Measurements from ENCODE around the gene OGFR.
"Not testable (repeated sequence)": the region's sequence is repeated elsewhere in the genome, so short reads cannot be mapped to it uniquely, and the experiment has no call there.

The OGFR gene

GRCh38 chr20:62838128-62838891 lies 33.7 kb downstream of the OGFR start:
- DNase-seq (ENCODE audit: low read depth in 2 of 2) = no peak

GRCh38 chr20:62839261-62839660 lies 34.6 kb downstream of the OGFR start:
- no peak for DNase-seq (ENCODE audit: low read depth in 2 of 2)

DNA sequence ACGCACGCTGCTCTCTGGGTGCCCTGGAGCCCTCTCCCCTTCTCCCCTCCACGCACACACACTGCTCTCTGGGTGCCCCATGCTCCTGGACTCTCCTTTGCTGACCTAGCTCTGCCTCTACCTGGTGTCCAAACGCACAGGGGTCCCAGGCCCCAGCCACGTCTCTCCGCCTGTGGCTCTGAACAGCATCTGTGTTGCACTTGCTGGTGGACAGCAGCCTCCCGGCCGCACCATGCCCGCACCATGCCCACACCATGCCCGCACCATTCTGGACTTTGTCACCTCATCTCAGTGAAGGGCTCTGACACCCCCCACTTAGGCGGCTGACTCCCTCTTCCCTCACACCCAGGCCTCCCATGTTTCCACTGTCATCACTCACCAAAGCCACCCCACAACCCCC lies 35.2 kb downstream of the OGFR start:
- DNase-seq (ENCODE audit: low read depth in 2 of 2) = no peak

GRCh38 chr20:62840244-62841197 lies 35.9 kb downstream of the OGFR start:
- DNase-seq (ENCODE audit: low read depth in 2 of 2) = no peak

- DNase-seq (ENCODE audit: low read depth in 2 of 2) = no peak
Observed at GRCh38 chr20:62841705-62842212, 37.1 kb downstream of the OGFR start.

DNA sequence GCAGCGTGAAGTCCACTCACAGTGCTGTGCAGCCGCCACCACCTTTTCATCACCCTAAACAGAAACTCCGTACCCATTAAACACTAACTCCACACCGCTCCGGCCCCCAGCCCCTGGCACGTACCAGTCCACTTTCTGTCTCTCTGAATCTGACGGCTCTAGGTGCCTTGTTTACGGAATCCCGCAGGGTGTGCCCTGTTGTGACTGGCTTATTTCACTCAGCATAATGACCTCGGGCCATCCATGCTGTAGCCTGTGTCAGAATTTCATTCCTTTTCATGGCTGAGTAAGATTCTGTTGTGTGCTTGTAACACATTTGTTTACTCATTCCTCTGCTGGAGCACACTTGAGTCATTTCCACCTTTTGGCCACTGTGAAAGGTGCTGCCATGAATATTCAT lies 39.0 kb downstream of the OGFR start:
- no peak for DNase-seq (ENCODE audit: low read depth in 2 of 2)

GRCh38 chr20:62844182-62844581 lies 39.5 kb downstream of the OGFR start:
- DNase-seq (ENCODE audit: low read depth in 2 of 2) = no peak

- DNase-seq (ENCODE audit: low read depth in 2 of 2) = no peak
Observed at GRCh38 chr20:62845416-62846160, 41.0 kb downstream of the OGFR start.

DNA sequence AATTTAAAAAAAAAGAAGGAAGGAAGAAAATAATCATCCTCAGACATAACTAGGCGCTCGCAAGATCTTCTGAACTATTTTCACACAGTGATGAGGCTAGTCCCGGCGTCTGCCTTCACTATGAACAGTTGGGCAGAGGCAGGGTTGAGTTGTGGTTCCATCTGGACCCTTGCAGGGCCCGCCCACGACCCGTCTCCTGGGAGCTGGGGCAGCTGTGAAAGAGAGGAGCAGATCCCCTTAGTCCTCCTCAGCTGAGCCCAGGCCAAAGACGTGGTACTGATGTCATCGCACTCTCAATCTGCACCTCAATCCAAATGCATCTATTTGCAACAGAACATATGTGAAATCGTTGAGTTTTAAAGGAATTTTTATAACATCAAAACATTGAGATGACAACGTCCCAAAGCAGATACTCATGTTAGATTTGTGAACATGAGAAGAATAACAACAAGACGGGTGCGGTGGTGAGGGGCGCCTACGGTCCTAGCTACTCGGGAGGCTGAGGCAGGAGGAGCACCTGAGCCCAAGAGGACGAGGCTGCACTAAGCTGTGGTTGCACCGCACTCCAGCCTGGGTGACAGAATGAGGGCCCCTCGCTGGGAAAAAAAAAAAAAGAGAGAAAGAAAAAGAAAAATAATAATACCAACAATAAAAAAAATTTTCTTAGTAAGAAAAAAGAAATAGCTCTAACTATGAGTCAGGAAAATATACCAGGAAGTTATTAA lies 41.7 kb downstream of the OGFR start:
- no peak for DNase-seq (ENCODE audit: low read depth in 2 of 2)

DNA sequence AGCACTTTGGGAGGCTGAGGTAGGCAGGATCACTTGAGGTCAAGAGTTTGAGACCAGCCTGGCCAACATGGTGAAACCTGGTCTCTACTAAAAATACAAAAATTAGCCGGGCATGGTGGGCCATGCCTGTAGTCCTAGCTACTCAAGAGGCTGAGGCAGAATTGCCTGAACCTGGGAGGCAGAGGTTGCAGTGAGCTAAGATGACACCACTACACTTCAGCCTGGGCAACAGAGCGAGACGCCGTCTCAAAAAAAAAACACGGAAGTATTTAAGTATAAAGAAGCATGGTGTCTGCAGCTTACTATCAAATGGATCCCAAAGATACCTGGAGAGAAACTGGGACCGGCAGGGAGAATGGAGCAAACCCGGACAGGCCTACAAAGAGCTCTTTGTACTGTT lies 44.3 kb downstream of the OGFR start:
- not testable (repeated sequence) for DNase-seq (ENCODE audit: low read depth in 2 of 2)

GRCh38 chr20:62849431-62849830 lies 44.8 kb downstream of the OGFR start:
- DNase-seq (ENCODE audit: low read depth in 2 of 2) = no peak

GRCh38 chr20:62850333-62850974 lies 45.8 kb downstream of the OGFR start:
- DNase-seq (ENCODE audit: low read depth in 2 of 2) = no peak

GRCh38 chr20:62852196-62852595 lies 47.6 kb downstream of the OGFR start:
- DNase-seq (ENCODE audit: low read depth in 2 of 2) = no peak

DNA sequence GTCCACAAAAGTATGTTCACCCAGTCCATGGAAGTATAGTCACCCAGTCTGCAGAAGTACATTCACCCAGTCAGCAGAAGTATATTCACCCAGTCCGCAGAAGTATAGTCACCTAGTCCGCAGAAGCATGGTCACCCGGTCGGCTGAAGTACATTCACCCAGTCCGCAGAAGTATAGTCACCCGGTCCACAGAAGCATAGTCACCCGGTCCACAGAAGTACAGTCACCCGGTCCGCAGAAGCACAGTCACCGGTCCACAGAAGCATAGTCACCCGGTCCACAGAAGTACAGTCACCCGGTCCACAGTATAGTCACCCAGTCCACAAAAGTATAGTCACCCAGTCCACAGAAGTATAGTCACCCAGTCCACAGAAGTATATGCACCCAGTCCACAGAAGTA lies 48.2 kb downstream of the OGFR start:
- no peak for DNase-seq (ENCODE audit: low read depth in 2 of 2)

- not testable (repeated sequence) for DNase-seq (ENCODE audit: low read depth in 2 of 2)
Observed at GRCh38 chr20:62853304-62853703, 48.7 kb downstream of the OGFR start.

DNA sequence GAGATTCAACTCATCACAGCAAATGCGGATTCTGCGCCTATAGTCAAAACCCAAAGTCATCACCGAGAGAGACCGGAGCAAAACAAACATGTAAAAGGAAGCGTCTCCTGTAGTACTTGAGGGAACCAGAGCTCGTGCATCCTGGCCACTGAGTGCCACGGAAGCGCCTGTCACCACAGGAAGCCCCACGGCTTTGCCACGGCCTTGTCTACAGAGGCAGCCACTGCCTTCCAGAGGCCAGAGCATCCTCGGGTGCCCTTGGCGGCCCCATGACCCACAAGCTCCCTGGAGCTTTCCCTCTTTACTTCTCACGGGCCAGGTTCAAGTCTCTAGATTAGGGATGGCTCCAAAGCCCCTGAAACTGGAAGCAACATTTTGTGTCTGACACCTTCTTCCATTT lies 49.5 kb downstream of the OGFR start:
- DNase-seq (ENCODE audit: low read depth in 2 of 2) = no peak

- no peak for DNase-seq (ENCODE audit: low read depth in 2 of 2)
Observed at GRCh38 chr20:62855120-62855519, 50.5 kb downstream of the OGFR start.

DNA sequence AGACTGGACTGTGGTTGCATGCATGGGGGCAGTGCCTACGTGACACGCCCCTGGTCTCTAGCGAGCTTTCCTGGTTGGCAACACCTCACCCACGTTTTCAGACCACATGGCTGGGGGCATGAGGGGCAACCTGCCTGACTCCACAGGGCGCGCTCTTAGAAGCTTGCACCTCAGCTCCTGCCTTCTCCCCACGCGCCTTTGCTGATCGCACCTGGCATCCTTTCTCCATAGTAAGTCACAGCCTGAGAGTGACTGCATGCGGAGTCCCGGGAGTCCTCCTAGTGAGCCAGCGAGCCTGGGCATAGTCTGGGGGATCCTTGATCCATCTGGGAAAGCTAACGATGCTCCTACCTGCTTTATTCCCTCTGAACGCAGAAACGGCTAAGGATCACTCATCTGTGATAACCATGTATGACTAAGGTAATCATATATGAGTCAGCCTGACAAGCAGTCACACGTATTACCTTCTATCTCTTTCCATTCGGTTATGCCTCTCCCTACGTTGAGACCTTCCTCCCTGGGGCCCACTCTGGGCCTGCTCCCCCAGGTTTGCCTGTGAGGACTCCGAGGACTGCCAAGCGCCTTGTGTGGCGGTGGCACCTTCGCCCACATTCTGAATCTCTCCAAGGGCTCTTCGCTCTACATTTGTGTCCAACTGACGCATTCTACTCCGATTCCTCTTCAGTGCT lies 52.4 kb downstream of the OGFR start:
- DNase-seq (ENCODE audit: low read depth in 2 of 2) = no peak

- no peak for DNase-seq (ENCODE audit: low read depth in 2 of 2)
Observed at GRCh38 chr20:62858058-62858830, 53.6 kb downstream of the OGFR start.
